K562 (cell line): ENCODE results near the gene IARS1. TPM values are rescaled to one million over a fixed set of nuclear protein-coding genes. Genes with fewer than 3 reads are reported as not detected.
A peak's percentile ranks its signal among the peaks of the same experiment; 100 is the strongest.

Experiments
- ATAC-seq: fragments of 200-7000 bp; cut with Tn5 transposase; 3 replicates; pipeline ENCODE4 v1.9.1; 2020; ENCODE audit warnings: moderate library complexity
- BruUV-seq: library from RNA; stranded (reverse); fragments of 400-500 nt; replicated peaks from 2 replicates; lab custom pipeline; 2021; lab: Mats Ljungman, UMichigan
- CTCF ChIA-PET: fragments of 300-600 bp; formaldehyde crosslinking; extraction: SDS; loops from one replicate; lab custom pipeline; 2021; ENCODE audit warnings: low intra/inter-chr PET ratio; lab: Yijun Ruan, JAX
- POLR2A ChIA-PET: fragments of 300-600, 350-650 bp; sonication (Branson Sonifier 250); formaldehyde crosslinking; extraction: SDS; loops from one replicate; lab custom pipeline; 2021; ENCODE audit warnings: antibody characterized with exemption, inconsistent platforms; lab: Yijun Ruan, JAX
- DNase-seq, 4 experiments: peaks; one replicate each; pipeline versions ENCODE4 v3.0.0 to v3.0.0-alpha.2; 2011 to 2018; ENCODE audit warnings: low spot score in 3 of 4, mixed read lengths in 3 of 4; ENCODE audit errors: extremely low read depth in 1 of 4
- FAIRE-seq: peaks from 2 replicates; lab custom pipeline; 2011; peaks lifted over from hg19 to GRCh38; lab: Jason Lieb, UNC
- H2AFZ ChIP-seq: 2 replicates; pipeline ENCODE4 v1.6.0; 2011; ENCODE audit warnings: low read depth, low read length, control low read depth, inconsistent platforms
- H3K27ac ChIP-seq: fragments of 200-600 bp; 3 replicates; pipeline ENCODE4 v1.8.0; 2011; ENCODE audit warnings: low read depth, mild to moderate bottlenecking, control low read depth, inconsistent platforms, low read length, moderate library complexity, mixed read lengths; ENCODE audit errors: extremely low read depth
- H3K27me3 ChIP-seq, 2 experiments: fragments of 300-600 bp in 1 of 2; 2 replicates in 1 of 2; 3 replicates in 1 of 2; pipeline versions ENCODE4 v1.6.0 to v1.8.0; 2011; ENCODE audit warnings: inconsistent platforms in 2 of 2, low read length in 2 of 2, mild to moderate bottlenecking in 1 of 2, mixed read lengths in 1 of 2, moderate library complexity in 1 of 2; ENCODE audit not compliant: control insufficient read depth in 2 of 2, insufficient read depth in 2 of 2
- H3K36me3 ChIP-seq: fragments of 300-600 bp; 3 replicates; pipeline ENCODE4 v1.8.0; 2011; ENCODE audit warnings: mild to moderate bottlenecking, low read length, inconsistent platforms; ENCODE audit not compliant: control insufficient read depth, insufficient read depth
- H3K4me1 ChIP-seq, 2 experiments: fragments of 200-600 bp in 1 of 2; replicated peaks in 1 of 2; 2 replicates in 1 of 2; 3 replicates in 1 of 2; pipeline versions ENCODE4 v1.5.1 to v1.8.0; 2011; ENCODE audit warnings: inconsistent platforms in 2 of 2, low read length in 2 of 2, mild to moderate bottlenecking in 1 of 2, mixed read lengths in 1 of 2, moderate library complexity in 1 of 2; ENCODE audit not compliant: control insufficient read depth in 2 of 2, insufficient read depth in 2 of 2
- H3K4me2 ChIP-seq: 2 replicates; pipeline ENCODE4 v1.6.1; 2011; ENCODE audit warnings: low read length, control low read depth, inconsistent platforms, mixed read lengths; ENCODE audit not compliant: insufficient read depth
- H3K4me3 ChIP-seq: fragments of 200-600 bp; sonication (generic), shearing (Covaris generic); 2 replicates; pipeline ENCODE4 v1.5.1; 2016; ENCODE audit warnings: control low read depth, inconsistent platforms
- H3K79me2 ChIP-seq: fragments of 200-600 bp; 3 replicates; pipeline ENCODE4 v1.8.0; 2011; ENCODE audit warnings: low read length, inconsistent platforms; ENCODE audit not compliant: control insufficient read depth, insufficient read depth
- H3K9ac ChIP-seq, 2 experiments: 2 replicates each; pipeline versions ENCODE4 v1.6.0 to v1.6.1; 2011; ENCODE audit warnings: low read depth in 2 of 2, low read length in 2 of 2, control low read depth in 1 of 2, inconsistent platforms in 1 of 2, mild to moderate bottlenecking in 1 of 2, mixed read lengths in 1 of 2; ENCODE audit not compliant: insufficient read depth in 1 of 2
- H3K9me1 ChIP-seq: one replicate; pipeline ENCODE4 v1.6.0; 2011; ENCODE audit warnings: inconsistent platforms, mild to moderate bottlenecking, low read length, moderate library complexity; ENCODE audit not compliant: control insufficient read depth, insufficient read depth
- H3K9me3 ChIP-seq: replicated peaks from 2 replicates; pipeline ENCODE4 v1.5.1; 2011; ENCODE audit warnings: low read depth, low read length, inconsistent platforms; ENCODE audit not compliant: control insufficient read depth, insufficient read depth
- H4K20me1 ChIP-seq: replicated peaks from 2 replicates; pipeline ENCODE4 v1.6.1; 2011; ENCODE audit warnings: low read length, inconsistent platforms, mixed read lengths; ENCODE audit not compliant: control insufficient read depth, insufficient read depth
- DNMT1 ChIP-seq: fragments of 450-650 bp; IDR thresholded peaks from 2 replicates; pipeline ENCODE4 v1.6.1; 2016; ENCODE audit warnings: antibody characterized with exemption, mild to moderate bottlenecking
- HDAC2 ChIP-seq: fragments of 450-650 bp; IDR thresholded peaks from 2 replicates; pipeline ENCODE4 v1.6.1; 2016; ENCODE audit warnings: mild to moderate bottlenecking
- HDGF ChIP-seq: fragments of 450-650 bp; IDR thresholded peaks from 2 replicates; pipeline ENCODE4 v1.6.1; 2016
- KLF16 ChIP-seq: IDR thresholded peaks from 2 replicates; pipeline ENCODE4 v1.6.1; 2016; ENCODE audit warnings: antibody characterized with exemption
- LEF1 ChIP-seq: fragments of 450-650 bp; IDR thresholded peaks from 2 replicates; pipeline ENCODE4 v1.6.1; 2016; ENCODE audit warnings: mild to moderate bottlenecking
- MYBL2 ChIP-seq, 2 experiments: fragments of 450-650 bp in 1 of 2; sonication (generic) in 1 of 2; formaldehyde crosslinking in 1 of 2; IDR thresholded peaks; 2 replicates each; pipeline versions ENCODE4 v1.6.1 to v1.8.1; 2017 to 2022; ENCODE audit warnings: borderline replicate concordance in 1 of 2, inconsistent platforms in 1 of 2, low read depth in 1 of 2, mild to moderate bottlenecking in 1 of 2, missing genetic modification reagents in 1 of 2, moderate library complexity in 1 of 2
- NR4A1 ChIP-seq, 2 experiments: fragments of 250-450 bp in 1 of 2; fragments of 450-650 bp in 1 of 2; sonication (Bioruptor Pico) in 1 of 2; IDR thresholded peaks; 2 replicates each; pipeline versions ENCODE4 v1.4.0 to v1.6.1; 2016 to 2020; ENCODE audit warnings: mild to moderate bottlenecking in 2 of 2, missing compliant biosample characterization in 1 of 2, missing genetic modification characterization in 1 of 2, moderate library complexity in 1 of 2
- SAP30 ChIP-seq: fragments of 200-600 bp; sonication (generic); IDR thresholded peaks from 2 replicates; pipeline ENCODE4 v1.6.1; 2012; ENCODE audit warnings: borderline replicate concordance, low read depth, mild to moderate bottlenecking, moderate library complexity, low read length, control low read depth, inconsistent platforms; ENCODE audit not compliant: insufficient read depth, poor library complexity, severe bottlenecking
- ZNF695 ChIP-seq: fragments of 450-650 bp; formaldehyde crosslinking; IDR thresholded peaks from 2 replicates; pipeline ENCODE4 v1.4.0; 2020; ENCODE audit warnings: mild to moderate bottlenecking, moderate library complexity
- ZSCAN32 ChIP-seq: fragments of 450-650 bp; formaldehyde crosslinking; IDR thresholded peaks from 2 replicates; pipeline ENCODE4 v1.4.0; 2020; ENCODE audit warnings: mild to moderate bottlenecking, moderate library complexity
- WGBS: fragments of 100-300 bp; shearing (Covaris generic); methylation state at CpG from one replicate; pipeline ENCODE4 v1.1.6; 2016; ENCODE audit warnings: low coverage, mixed read lengths; ENCODE audit not compliant: insufficient coverage; ENCODE audit errors: missing lambda C conversion rate; 5-methylcytosine and 5-hydroxymethylcytosine counted together
- in situ Hi-C: fragments of 300-500 bp; cut with MboI; formaldehyde crosslinking; loops from 4 replicates; pipeline ENCODE4 v1.15.0; 2018; ENCODE audit warnings: inconsistent platforms, mixed read lengths
- intact Hi-C: fragments of 100-400 bp; cut with micrococcal nuclease; formaldehyde crosslinking; loops from 2 replicates; pipeline ENCODE4 v1.14.2; 2022
- polyA plus RNA-seq, 8 experiments: library from polyadenylated mRNA; depleted of rRNA in 4 of 8; stranded (reverse) in 5 of 8; unstranded in 3 of 8; fragments of >200 nt; fragmentation: Nextera tagmentation in 2 of 8; fragmentation: Illumina TruSeq in 1 of 8; extraction: Ambion mirVana in 2 of 8; extraction: Trizol in 1 of 8; gene quantifications; 2 replicates each; pipeline versions ENCODE4 v1.2.1 to v1.2.3, GENCODE V29; 2011 to 2014; ENCODE audit warnings: inconsistent platforms in 1 of 8, missing spikeins in 1 of 8
- total RNA-seq, 7 experiments: library from RNA; depleted of rRNA in 6 of 7; stranded (reverse); fragments of >200 nt in 6 of 7; fragmentation: Illumina TruSeq in 2 of 7; extraction: Trizol in 2 of 7; gene quantifications; 2 replicates each; pipeline versions ENCODE4 v1.2.1 to v1.2.3, GENCODE V29; 2011 to 2021; ENCODE audit warnings: low replicate concordance in 1 of 7
- TF ChIP-seq, protein P1 (sequence below): fragments of 450-650 bp; formaldehyde crosslinking; IDR thresholded peaks from 2 replicates; pipeline ENCODE4 v1.4.0; 2022; ENCODE audit warnings: missing genetic modification characterization
- TF ChIP-seq, protein P2 (sequence below), 2 experiments: IDR thresholded peaks; 2 replicates each; pipeline ENCODE4 v1.6.1; 2011; ENCODE audit warnings: borderline replicate concordance in 1 of 2, control low read depth in 1 of 2, low read depth in 1 of 2, low read length in 1 of 2, mild to moderate bottlenecking in 1 of 2, mixed read lengths in 1 of 2, moderate library complexity in 1 of 2; ENCODE audit not compliant: insufficient read depth in 1 of 2, insufficient read length in 1 of 2, poor library complexity in 1 of 2, severe bottlenecking in 1 of 2; ENCODE audit errors: extremely low read depth in 1 of 2
- TF ChIP-seq, protein P3 (sequence below): sonication (generic); formaldehyde crosslinking; IDR thresholded peaks from 2 replicates; pipeline ENCODE4 v1.9.0; 2022; ENCODE audit warnings: mild to moderate bottlenecking, missing genetic modification reagents
- TF ChIP-seq, protein P4 (sequence below), 3 experiments: fragments of 200-800 bp in 1 of 3; fragments of 250-450 bp in 1 of 3; fragments of 450-650 bp in 1 of 3; sonication (Bioruptor Pico) in 1 of 3; sonication (Bioruptor generic) in 1 of 3; formaldehyde crosslinking in 1 of 3; IDR thresholded peaks; 2 replicates each; pipeline versions ENCODE4 v1.6.1 to v1.8.0; 2016 to 2022; ENCODE audit warnings: mild to moderate bottlenecking in 2 of 3, missing genetic modification characterization in 2 of 3, missing compliant biosample characterization in 1 of 3, moderate library complexity in 1 of 3

IARS1 gene
- total and polyA plus RNA-seq, 9 of the 15 experiments (the other 6 are each of a cell fraction or from before 2014, with no cell fraction given) = 119 to 371 (median 234) TPM

DNA sequence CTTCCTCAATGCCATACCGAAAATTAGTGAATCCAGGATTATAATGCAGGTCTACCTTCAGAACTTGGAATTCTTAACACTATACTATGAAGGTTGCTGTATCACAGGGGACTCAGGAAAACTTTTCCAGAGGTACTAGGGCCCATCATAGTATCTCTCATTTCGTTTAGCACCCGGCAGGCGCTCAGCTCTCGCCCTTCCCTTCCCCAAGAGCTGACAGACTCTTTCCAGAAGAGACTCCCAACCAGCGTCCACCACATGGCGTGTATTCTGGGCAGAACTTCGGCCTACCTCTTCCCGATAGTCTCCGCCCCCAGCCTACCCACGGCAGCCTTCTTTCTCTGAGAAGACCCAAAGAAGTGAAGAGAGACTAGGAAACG lies 31.4 kb upstream of the IARS1 start:
- Histone ChIP-seq H3K4me1 (peaks cover 5 to 16% of the 10 kb centered on the region in 2 experiments; a peak in 3 of 5 replicates), H3K27me3 (no peaks in the 10 kb centered on the region), H3K27ac (peak overlapping the region; percentile 98), H3K9ac (peak overlapping the region; percentile 96 to 99), H4K20me1 (no peaks in the 10 kb centered on the region), H2AFZ (peak overlapping the region; percentile 93), H3K36me3 (peaks cover 41% of the 10 kb centered on the region), H3K4me2 (peak overlapping the region; percentile 100), H3K9me1 (no peaks in the 10 kb centered on the region), H3K9me3 (no peaks in the 10 kb centered on the region), H3K4me3 (peak overlapping the region; percentile 57), H3K79me2 (peaks cover 62% of the 10 kb centered on the region)
- POLR2A ChIA-PET = interaction anchor here (0.6 to 2.4 kb wide), 9 partner anchors 8 to 296 kb away, joined by 3 to 12 read pairs (median 4); no protein-coding TSS in a partner anchor
- FAIRE-seq (no peak), ATAC-seq (peak; percentile 55), DNase-seq (peak in 2 of 4 experiments; percentile 69 to 70)
- intact Hi-C loops = loop anchor here (2.0 to 5.0 kb wide), 3 partner anchors 32 to 188 kb away; partner anchors contain the start of gene IARS1
- CTCF ChIA-PET = no interaction called here
- BruUV-seq = TSS peak; percentile 73
- in situ Hi-C loops = loop anchor here (10.0 kb wide), 1 partner anchor 310 kb away; no protein-coding TSS in a partner anchor
- 1% methylated on average over 11 of the region's 12 CpGs for WGBS
- TF ChIP-seq ZNF695 (CRISPR knock-in tag) (no peak), ZSCAN32 (CRISPR knock-in tag) (no peak), HDGF (no peak), SAP30 (peak; percentile 93), KLF16 (no peak), DNMT1 (no peak), LEF1 (no peak), NR4A1 (CRISPR knock-in tag; IDR thresholded peaks at IDR 0.05) (0 out of 2 replicates have a peak, but pooled peaks have one; percentile 0), NR4A1 (tag; IDR thresholded peaks at IDR 0.05) (no peak), MYBL2 (IDR thresholded peaks at IDR 0.05; ENCODE audit: low read depth) (no peak), MYBL2 (CRISPR knock-in tag; IDR thresholded peaks at IDR 0.05; ENCODE audit: borderline replicate concordance) (no peak), HDAC2 (no peak)
- TF ChIP-seq, protein P1, sequence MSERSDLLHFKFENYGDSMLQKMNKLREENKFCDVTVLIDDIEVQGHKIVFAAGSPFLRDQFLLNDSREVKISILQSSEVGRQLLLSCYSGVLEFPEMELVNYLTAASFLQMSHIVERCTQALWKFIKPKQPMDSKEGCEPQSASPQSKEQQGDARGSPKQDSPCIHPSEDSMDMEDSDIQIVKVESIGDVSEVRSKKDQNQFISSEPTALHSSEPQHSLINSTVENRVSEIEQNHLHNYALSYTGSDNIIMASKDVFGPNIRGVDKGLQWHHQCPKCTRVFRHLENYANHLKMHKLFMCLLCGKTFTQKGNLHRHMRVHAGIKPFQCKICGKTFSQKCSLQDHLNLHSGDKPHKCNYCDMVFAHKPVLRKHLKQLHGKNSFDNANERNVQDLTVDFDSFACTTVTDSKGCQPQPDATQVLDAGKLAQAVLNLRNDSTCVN (CRISPR knock-in tag) = no peak
- TF ChIP-seq, protein P2, sequence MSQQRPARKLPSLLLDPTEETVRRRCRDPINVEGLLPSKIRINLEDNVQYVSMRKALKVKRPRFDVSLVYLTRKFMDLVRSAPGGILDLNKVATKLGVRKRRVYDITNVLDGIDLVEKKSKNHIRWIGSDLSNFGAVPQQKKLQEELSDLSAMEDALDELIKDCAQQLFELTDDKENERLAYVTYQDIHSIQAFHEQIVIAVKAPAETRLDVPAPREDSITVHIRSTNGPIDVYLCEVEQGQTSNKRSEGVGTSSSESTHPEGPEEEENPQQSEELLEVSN (IDR thresholded peaks at IDR 0.05; ENCODE audit: borderline replicate concordance in 1 of 2, extremely low read depth in 1 of 2, insufficient read depth in 1 of 2, insufficient read length in 1 of 2, low read depth in 1 of 2, low read length in 1 of 2, poor library complexity in 1 of 2, severe bottlenecking in 1 of 2) = peak in 1 of 2 experiments; percentile 7
- TF ChIP-seq, protein P3, sequence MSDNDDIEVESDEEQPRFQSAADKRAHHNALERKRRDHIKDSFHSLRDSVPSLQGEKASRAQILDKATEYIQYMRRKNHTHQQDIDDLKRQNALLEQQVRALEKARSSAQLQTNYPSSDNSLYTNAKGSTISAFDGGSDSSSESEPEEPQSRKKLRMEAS (CRISPR knock-in tag) = no peak
- TF ChIP-seq, protein P4, sequence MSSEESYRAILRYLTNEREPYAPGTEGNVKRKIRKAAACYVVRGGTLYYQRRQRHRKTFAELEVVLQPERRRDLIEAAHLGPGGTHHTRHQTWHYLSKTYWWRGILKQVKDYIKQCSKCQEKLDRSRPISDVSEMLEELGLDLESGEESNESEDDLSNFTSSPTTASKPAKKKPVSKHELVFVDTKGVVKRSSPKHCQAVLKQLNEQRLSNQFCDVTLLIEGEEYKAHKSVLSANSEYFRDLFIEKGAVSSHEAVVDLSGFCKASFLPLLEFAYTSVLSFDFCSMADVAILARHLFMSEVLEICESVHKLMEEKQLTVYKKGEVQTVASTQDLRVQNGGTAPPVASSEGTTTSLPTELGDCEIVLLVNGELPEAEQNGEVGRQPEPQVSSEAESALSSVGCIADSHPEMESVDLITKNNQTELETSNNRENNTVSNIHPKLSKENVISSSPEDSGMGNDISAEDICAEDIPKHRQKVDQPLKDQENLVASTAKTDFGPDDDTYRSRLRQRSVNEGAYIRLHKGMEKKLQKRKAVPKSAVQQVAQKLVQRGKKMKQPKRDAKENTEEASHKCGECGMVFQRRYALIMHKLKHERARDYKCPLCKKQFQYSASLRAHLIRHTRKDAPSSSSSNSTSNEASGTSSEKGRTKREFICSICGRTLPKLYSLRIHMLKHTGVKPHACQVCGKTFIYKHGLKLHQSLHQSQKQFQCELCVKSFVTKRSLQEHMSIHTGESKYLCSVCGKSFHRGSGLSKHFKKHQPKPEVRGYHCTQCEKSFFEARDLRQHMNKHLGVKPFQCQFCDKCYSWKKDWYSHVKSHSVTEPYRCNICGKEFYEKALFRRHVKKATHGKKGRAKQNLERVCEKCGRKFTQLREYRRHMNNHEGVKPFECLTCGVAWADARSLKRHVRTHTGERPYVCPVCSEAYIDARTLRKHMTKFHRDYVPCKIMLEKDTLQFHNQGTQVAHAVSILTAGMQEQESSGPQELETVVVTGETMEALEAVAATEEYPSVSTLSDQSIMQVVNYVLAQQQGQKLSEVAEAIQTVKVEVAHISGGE (CRISPR knock-in tag; IDR thresholded peaks at IDR 0.05) = 0 out of 6 replicates have a peak, but pooled peaks of 1 of the 3 experiments have one; percentile 93
